CD4-positive, alpha-beta T cell treated with Interleukin-15 for 4 hours (primary cell): ENCODE measurements around the gene GMCL1.
"Not testable (repeated sequence)": the region's sequence is repeated elsewhere in the genome, so short reads cannot be mapped to it uniquely, and the experiment has no call there.

Experiments
- DNase-seq: peaks from one replicate; pipeline ENCODE4 v3.0.0-alpha.2; 2020; ENCODE audit warnings: low spot score

Gene GMCL1

DNA sequence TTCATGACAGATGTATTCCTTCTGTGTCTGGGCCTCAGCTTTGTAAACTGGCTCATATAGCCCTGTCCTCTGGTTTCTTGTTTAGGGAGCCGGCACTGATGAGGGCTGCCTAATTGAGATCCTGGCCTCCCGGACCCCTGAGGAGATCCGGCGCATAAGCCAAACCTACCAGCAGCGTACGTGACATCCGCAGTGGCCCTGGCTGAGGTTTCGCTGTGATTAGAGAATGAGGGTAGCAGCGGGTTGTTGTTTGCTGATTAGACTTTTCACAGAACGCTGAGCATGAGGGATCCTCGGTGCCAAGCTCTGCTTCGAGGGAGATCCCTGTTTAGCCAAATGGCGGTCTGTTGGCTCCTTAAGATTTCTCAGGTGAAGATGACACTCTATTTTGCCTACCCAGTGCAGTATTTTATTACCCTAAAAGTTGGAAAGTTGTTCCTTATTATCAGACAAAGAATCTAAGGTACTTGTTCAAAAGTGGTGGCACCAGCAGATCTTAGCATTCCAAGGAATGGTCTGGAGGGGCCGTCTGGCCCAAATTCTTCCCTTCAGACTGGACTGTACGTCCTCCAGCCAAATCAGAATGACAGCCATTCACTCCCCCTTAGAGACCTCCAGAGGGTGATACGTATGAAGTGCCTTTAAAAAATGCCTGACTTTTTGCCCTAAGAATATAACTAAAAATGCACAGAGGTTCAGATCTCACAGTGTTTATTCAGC lies 21.5 kb upstream of the GMCL1 start:
- no peak for DNase-seq

DNA sequence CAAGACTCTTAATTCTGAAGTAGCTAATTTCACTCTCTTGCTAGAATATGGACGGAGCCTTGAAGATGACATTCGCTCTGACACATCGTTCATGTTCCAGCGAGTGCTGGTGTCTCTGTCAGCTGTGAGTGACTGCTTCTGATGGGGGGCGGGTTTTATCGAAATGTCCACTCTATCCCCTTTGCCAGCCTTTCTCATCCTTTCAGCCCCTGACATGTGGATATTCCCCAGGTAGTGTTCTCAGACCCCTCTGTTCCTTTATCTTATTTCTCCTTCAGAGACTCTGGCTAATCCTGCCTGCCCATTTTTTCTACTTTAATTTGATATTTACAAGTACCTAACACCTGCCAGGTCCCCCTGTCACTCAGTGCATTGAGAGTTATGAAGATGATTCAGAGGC lies 18.9 kb upstream of the GMCL1 start:
- no peak for DNase-seq

DNA sequence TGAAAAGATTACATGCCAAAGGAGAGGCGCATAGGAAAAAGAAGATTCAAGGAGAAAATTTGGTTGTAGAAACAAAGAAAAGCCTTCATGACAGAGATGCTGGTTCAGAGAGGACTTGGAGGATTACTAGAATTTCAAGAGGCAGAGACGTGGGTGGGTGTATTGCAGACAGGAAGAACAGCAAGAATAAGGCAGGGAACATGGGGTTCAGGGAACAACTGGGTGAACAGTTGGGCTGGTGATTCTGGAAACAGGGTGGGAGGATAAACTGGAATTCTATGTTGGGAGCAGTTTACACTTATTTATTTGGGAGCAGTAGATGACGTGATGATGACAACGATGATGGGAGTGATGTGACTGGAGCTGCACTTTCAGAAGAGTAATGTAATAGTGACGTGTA lies 18.4 kb upstream of the GMCL1 start:
- DNase-seq, result no peak

DNA sequence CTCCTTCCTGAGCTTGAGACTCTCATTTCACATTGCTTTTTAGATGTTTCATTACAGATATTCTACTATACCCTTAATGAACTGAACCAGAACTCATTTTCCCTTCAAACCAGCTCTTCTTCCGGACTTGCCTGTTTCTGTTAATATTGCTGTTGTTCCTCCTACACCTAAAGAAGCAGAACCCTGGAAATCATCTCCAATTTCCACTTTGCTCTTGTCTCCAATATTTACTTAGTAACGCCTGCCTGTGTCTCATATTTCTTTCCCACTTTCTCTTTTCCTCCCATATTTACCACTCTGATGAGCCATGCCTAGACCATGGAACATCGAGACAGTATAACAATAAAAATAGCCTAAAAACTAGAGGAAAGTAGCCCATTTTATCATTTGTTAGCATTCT lies 17.9 kb upstream of the GMCL1 start:
- no peak for DNase-seq

DNA sequence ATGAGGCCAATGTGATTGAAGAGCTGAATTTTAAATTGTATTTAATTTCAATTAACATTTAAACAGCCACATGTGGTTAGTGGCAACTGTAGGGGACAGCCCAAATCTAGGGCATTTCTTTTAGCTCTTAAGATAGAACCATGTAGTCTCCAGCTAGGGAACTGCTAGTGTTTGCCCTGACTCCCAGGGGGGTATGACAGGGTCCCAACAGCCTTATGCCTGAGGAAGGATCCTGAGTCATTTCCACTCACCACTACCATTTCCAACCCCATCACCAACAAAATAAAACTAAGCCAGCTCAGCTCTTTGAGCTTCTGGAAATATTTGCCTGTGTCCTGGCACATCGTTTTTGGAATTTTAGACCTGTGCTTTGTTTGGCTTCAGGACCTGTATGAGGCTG lies 13.7 kb upstream of the GMCL1 start:
- DNase-seq, result no peak

DNA sequence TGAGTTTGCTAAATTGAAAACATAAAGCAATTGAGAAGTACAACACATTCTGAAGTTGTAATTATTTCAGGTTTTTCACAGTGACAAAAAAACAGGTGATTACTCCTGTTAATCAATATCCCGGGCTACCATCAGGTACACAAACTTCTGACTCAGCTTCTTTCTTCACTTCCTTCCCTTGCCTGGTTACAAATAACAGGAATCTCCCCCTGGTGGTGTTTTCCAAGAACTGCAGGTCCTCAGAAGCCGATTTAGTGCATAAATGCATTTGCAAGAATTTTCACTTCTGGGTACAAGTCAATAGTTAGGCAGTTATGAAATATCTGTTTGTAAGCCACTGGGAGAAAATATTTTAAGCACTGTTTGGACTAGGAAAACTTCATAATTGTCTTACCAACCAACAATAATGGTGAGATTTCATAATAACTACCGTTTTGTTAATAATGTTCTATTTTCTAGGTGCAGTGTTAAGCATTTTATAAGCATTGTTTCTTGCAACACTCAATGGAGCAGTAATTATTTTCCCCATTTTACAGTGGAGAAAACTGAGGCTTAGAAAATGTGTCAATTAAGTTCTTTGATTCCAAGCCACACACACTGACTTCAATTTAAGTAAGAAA lies 12.4 kb upstream of the GMCL1 start:
- DNase-seq, result peak; percentile 87

DNA sequence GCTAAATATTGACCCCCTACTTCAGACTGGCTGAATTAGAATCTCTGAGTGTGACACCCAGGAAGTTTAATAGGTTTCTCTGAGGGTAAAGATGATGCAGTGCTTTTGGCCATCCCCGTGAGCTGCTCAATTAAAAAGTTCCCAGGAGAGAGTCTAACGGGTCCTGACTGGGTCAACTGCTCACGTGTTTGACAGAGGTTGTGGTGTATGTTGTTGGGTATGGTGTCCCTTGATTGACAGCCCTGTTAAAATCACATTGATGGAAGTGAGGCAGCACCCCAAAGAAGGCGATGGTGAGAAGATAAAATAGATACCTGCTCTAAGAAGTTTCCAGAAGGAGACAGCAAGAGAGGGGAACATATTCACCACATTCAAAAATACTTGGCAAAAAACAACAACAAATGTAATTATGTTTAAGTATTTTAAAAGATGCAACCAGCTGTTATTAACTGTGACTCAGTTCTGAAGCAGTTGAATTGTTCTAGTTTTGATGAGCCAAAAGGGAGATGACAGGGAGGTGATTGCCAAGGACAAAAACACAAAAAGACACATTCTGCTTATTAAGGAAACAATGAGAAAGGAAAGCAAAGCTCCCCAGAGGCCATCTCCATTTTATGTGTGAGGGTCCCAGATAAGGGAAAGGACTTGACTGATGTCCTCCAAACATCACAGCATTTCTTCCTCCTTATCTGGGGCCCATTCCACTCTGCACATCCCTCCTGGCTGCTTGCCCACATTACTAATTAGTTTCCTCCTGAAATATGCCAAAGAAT lies 11.5 kb upstream of the GMCL1 start:
- no peak for DNase-seq

DNA sequence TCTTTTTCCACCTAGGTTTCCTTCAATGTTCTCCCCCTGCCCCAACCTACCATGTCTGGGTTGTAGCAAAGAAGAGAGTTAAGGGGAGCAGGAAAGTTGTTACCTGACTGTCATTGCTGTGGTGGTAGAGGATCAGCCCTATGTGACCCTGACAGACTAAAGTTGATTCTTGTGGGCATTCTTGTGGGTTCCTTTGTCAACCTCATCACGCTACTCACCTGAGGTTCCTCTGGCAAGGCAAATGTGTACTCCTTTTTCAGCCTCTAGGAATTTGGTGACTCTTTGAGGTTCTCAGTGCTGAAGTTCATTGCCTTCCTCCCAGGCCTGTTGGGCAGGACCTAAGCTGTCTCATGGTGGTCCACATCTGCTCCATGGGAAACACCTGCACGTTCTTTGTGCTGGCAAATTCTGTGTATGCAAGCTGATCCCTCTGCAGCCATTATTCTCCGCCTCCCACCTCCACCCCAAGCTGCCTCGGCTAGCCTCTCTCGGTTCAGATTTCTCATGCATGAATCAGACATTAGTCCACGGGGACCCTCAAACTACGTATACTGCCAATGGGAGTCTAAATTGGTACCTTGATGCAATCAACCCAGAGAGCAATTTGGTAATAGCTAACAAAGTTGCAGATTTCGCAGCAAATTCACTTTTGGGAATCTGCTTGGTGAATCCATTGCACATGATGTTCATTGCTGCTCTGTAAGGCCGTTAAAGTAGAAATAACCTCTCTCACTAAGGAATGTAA lies 1.5 kb upstream of the GMCL1 start:
- DNase-seq, result no peak

DNA sequence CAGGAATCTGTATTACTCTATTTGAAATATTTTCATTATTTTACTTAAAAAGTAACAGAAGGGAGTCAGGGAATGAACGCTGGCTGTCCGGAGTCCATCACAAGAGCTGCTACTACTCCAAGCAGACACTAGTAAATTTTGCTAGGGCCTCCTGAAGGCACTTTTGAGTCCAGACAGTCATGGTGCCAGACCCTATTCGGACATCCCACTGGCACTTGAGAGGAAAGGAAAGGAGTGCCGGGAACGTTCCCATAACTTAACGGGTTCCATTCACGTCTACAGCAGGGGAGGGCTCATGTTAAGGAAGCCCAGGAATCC lies 563 bp upstream of the GMCL1 start:
- no peak for DNase-seq

DNA sequence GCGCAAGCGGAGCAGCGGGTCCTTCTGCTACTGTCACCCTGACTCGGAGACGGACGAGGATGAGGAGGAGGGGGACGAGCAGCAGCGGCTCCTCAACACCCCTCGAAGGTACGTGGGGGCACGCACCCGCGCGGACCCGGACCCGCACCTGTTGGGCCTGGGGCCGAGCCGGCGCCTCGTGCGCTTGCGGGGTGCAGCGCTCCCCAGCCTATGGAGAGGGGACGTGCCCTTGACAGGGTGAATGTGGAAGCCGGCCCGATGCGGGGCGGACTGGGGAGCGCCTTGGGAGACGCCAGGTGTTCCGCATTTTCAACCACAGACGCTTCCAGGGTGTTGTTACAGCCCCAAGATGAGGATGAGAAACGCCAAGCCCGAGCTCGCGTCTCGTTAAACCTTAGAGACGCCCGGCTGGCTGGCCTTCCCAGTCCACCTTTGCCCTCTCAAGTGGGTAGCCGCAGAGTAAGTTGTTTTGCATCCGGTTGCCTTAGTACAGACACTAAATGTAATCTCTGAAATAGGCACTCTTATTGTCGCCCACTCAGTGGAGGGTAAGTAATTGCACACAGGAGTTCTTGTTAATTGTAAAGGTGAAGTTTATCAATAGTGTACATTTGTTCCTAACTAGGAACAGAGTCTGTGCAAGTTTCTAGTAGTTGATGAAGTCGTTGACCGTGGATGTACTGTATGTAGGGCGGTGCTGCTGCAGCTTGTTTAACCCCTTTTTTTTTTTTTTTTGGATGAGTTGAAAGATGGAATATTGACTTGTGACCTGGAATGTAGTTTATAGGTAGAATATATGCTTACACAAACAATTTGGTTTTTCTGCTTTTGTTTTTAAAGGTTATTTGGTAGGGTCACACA lies 815 bp downstream of the GMCL1 start:
- DNase-seq, result peak; percentile 29

DNA sequence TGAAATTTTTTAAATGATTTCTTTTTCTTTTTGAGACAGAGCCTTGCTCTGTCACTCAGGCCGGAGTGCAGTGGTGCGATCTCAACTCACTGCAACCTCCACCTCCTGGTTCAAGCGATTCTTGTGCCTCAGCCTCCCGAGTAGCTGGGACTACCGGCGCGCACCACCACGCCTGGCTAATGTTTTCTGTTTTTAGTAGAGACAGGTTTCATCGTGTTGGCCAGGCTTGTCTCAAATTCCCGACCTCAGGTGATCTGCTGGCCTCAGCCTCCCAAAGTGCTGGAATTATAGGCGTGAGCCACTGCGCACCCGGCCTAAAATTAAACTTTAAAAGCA lies 1.4 kb downstream of the GMCL1 start:
- DNase-seq, result not testable (repeated sequence)

DNA sequence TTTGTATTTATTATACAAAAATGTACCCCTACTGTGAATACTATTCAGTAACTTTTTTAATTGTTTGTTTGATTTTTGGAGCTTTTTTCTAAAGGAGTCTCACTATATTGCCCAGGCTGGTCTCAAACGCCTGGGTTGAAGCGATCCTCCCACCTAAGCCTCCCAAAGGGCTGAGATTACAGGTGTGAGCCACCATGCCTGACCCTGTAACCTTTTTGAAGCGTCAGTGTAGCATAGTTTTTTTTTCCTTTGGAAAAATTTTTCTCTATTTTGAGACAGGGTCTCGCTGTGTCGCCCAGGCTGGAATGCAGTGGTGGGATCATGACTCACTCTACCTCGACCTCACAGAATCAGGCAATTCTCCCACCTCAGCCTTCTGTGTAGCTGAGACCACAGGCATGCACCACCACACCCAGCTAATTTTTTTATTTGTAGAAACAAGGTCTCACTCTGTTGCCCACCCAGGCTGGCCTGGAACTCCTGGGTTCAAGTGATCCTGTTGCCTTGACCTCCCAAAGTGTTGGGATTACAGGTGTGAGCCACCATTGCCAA lies 2.0 kb downstream of the GMCL1 start:
- no peak for DNase-seq

DNA sequence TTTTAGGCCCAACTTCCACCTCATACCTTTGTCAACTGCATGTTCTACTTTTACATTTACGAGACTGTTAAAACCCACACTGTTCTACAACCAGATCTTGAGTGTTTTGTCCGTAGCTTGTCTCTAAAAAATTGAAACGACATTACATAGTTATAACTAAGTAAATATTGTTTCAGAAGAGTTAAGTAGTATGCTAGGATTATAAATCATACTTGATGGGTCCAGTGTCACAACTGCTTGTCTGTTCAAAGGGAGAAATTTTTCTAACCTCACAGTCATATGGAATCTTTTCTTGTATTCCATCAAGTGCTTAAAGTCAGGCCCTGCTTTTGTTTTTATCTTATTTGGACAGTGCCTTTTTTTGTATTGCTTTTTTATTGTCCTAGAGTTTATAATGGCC lies 4.3 kb downstream of the GMCL1 start:
- DNase-seq, result no peak

DNA sequence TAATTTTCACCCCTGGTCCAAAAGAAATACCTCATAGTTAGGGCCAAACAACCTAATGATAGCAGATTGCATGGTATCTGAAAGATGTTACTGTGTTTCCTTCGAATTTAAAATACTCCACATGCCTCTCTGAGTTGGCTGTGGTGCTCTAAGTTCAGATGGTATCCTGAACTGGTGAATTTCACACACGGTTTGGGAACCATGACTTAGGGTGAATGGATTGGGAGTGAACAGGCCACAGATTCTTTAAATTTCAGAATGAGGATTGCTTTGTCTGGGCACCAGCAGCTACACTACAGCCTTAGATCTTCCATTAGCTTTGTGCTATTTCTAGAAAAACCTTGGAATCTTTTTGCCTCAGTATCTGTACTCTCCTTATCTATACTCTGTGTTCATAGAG lies 6.2 kb downstream of the GMCL1 start:
- DNase-seq, result no peak

DNA sequence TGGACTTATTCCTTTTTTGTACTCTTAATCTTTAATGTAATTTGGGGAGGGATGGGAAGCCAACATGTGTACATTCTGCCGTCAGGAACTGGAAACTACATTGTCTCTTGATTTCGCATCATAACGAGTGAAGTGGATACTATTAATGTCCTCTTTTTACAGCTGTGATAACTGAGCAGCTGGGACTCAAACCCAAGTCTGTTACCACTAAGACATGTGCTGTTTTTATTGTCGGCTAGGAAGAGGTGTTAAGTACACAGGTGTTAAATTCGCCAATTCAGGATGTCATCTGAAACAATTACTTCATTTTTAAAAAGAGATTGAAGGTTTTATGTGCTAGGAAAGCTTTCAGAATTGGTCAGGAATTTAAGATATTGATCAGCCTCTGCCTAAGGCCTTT lies 6.9 kb downstream of the GMCL1 start:
- DNase-seq, result no peak

DNA sequence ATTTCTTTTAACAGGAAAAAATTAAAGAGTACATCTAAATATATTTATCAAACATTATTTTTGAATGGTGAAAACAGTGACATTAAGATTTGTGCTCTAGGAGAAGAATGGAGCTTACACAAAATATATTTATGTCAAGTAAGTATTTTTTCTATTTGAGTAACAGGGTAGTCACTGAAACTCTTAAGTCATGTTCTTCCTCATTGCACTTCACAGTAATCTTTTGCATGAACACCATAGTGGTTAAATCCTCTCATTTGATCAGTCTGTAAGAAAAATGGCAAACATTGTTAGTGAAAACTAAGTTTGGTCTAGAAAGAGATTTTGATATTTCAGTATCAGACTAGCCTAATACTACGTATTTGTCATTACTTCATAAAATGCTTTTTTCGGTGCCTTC lies 8.1 kb downstream of the GMCL1 start:
- DNase-seq, result no peak

DNA sequence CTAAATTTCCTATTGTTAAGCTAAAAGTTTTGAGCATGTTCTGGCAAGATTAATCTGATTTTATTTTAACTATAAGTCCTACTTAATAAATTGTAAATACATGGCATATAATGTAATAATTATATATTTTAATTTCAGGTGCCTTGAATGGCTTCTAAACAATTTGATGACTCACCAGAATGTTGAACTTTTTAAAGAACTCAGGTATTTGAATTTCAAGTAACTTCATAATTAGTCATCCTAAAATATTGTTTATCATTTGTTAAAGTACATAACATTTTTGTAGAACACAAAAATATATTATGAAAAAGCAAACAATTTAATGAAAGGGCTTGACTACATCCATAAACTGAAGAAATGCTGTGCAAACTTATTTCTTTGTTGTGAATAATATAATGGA lies 14.5 kb downstream of the GMCL1 start:
- no peak for DNase-seq

DNA sequence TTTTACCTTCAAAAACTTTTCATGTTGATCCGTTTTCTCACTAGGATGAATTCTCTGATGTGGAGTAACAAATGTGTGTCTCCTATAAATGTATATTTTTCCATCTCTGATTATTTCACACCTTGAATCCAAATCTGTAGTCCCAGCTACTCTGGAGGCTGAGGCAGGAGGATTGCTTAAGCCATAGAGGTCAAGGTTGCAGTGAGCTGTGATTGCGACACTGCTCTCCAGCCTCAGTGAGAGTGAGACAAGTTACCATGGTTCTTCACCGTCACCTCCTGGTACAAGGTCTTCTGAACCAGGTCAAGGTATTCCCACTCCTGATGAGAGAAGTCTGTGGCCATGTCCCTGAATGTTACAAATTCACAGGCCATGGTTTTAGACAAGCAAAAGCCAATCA lies 15.1 kb downstream of the GMCL1 start:
- no peak for DNase-seq

DNA sequence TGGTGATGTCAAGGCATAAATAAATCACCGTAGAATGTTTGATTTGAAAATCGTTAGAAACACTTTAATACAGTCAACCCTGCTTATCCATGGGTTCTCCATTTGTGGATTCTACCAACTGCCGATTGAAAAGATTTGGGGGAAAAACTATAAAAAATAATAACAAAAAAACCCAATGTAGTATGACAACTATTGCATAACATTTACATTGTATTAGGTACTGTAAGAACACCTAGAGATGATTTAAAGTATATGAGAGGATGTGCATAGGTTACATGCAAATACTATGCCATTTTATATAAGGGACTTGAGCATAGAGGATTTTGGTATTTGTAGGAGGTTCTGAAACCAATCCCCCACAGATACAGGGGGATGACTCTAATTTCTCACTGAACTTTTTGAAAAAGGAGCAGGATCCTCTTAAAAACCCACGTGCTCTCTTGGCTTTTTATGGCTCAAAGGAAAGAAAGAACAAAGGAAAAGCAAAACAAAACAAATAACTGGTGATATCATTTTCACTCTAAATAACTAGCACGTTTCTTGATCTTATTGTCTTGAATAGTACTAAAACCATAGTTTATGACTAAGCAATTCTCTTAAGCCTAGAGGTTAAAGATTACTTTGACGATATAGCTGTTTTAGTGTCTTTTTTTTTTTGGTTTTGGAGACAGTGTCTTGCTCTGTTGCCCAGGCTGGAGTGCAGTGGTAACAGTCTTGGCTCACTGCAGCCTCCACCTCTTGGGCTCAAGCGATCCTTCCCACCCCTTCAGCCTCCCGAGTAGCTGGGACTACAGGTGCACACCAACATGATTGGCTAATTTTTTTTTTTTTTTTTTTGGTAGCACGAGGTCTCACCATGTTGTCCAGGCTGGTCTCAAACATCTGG lies 17.0 kb downstream of the GMCL1 start:
- DNase-seq, result no peak

DNA sequence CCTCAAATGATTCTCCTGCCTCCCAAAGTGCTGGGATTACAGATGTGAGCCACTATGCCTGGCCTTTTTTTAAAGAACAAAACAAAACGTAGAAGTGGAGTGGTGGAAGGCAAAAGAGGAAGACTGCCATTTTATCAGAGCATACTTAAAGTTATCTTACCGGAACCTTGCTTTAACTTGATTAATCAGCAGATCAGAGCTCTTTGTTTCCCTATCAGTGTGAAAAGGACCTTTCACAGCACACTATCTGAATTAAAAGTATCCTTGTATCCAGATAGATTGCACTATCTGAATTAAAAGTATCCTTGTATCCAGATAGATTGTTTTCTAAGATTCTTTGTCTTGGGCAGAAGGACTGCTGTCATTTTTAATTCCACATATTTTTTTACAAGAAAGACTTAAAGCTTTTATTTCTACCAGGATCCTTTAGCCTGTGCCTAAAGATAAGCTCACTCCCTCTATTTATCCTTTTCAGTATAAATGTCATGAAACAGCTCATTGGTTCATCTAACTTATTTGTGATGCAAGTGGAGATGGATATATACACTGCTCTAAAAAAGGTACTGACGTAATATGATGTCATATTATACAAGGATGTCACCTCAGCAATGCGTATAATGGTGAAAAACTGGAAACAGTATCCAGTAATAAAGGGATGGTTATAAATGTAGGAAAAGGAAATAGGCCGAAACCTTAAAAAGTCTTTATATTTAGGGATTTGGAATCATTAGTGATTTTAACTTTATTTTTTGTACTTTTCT lies 17.8 kb downstream of the GMCL1 start:
- no peak for DNase-seq
